Ureter (tissue), 1 donor: ENCODE data around the gene PIKFYVE. TPM values are rescaled to one million over a fixed set of nuclear protein-coding genes. Genes with fewer than 3 reads are reported as not detected.
"Not testable (repeated sequence)": the region's sequence is repeated elsewhere in the genome, so short reads cannot be mapped to it uniquely, and the experiment has no call there.

Experiments used
- DNase-seq: peaks from one replicate; pipeline ENCODE4 v3.0.0-alpha.2; 2020; ENCODE audit warnings: low spot score
- total RNA-seq: library from RNA; stranded (reverse); gene quantifications from one replicate; pipeline ENCODE4 v1.2.4, GENCODE V29; 2023
- donor health status: DM: yes; HTN: yes; CAD: no.

Gene PIKFYVE
- total RNA-seq, 1 donor from 2014 or later: 34.4 TPM

DNA sequence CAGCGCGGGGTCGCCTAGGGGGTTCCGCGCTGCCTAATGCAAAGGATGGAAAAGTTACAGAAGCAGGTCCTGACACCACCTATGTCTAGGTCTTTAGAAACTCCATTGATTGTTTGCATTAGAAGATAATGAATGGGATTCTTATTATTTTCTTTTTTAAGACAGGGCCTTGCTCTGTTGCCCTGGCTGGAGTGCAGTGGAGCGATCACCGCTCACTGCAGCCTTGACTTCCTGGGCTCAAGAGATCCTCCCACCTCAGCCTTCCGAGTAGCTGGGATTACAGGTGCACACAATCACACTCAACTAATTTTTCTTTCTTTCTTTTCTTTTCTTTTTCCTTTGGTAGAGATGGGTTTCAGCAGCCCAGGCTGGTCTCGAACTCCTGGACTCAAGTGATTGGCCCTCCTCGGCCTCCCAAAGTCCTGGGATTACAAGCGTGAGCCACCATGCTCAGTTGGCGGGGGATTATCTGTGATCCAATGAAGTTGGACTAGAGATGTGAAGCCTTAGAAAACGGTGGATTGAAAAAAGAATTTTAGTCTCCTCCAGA is 10.4 kb upstream of the PIKFYVE start:
- DNase-seq: no peak

DNA sequence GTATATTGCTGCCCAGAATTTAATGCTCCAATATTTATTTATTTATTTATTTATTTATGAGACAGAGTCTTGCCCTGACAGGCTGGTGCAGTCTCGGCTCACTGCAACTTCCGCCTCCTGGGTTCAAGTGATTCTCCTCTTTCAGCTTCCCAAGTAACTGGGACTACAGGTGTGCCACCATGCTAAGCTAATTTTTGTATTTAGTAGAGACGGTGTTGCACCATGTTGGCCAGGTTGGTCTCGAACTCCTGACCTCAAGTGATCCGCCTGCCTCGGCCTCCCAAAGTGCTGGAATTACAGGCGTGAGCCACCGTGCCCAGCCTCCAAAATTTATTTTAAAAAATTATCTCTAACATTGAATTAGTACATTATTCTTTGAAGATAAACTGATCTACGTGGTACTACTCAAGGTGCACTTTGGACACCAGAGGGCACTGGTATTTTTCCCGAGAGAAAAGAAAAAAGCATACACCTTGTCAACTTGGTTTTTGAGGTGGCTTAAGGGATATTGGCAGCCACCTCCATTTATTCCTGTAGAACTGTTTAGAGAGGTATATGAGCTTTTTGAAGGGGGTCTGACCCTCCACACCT is 9.8 kb upstream of the PIKFYVE start:
- no peak for DNase-seq

DNA sequence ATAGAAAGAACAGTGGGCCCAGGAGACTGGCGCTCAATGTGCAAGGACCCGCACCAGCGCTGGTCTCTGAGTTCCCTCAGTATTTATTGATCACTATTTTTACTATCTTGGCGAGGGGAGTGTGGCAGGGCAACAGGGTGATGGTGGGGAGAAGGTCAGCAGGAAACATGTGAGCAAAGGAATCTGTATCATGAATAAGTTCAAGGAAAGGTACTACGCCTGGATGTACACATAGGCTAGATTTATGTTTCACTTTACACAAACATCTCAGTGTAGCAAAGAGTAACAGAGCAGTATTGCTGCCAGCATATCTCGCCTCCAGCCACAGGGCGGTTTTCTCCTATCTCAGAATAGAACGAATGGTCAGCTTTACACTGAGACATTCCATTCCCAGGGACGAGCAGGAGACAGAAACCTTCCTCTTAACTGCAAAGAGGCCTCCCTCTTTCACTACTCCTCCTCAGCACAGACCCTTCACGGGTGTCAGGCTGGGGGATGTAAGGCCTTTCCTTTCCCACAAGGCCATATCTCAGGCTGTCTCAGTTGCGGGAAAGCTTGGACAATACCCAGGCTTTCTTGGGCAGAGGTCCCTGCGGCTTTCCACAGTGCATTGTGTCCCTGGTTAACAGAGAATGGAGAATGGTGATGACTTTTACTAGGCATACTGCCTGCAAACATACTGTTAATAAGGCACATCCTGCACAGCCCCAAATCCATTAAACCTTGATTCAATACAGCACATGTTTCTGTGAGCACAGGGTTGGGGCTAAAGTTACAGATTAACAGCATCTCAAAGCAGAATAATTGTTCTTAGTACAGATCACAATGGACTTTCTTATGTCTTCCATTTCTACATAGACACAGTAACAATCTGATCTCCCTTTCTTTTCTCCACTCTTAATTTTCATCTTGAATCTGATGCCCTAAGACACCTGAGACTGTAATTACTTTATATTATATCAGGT is 8.9 kb upstream of the PIKFYVE start:
- not testable (repeated sequence) for DNase-seq

DNA sequence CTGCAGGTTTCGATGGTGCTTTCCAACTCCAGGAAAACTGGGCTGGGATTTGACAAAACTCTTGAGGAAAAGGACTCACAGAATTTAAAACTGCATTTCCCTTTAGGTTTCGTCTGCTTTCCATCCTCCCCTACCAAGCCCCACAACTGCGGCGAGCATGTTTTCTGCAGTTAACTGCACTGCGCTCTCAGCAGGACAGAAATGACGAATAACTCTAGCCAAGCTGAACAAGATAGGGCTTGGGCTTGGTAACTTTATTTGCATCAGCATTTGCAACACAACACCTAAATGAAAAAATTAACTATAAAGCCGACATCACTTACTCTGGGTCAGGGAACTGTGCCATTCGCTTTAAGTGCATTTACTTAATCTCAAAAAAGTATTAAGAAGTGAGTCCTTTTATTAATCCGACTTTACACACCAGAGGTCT is 669 bp upstream of the PIKFYVE start:
- no peak for DNase-seq

DNA sequence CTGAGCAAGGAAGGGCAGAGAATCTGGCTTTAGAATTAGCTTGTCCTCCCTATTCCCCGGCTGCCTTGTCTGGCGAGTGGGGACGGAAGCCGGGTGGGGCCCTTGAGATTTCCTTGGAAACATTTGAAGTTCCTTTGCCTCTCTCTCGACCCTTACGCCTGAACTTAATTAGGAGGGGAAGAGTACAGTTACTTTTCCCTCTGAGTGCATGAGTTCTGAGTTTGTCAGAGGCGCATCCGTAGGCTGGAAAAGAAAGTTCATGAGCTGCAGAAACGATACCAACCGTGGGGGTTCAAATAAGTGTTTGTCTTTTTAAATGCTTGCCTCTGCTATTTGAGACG is 468 bp downstream of the PIKFYVE start:
- DNase-seq: no peak

DNA sequence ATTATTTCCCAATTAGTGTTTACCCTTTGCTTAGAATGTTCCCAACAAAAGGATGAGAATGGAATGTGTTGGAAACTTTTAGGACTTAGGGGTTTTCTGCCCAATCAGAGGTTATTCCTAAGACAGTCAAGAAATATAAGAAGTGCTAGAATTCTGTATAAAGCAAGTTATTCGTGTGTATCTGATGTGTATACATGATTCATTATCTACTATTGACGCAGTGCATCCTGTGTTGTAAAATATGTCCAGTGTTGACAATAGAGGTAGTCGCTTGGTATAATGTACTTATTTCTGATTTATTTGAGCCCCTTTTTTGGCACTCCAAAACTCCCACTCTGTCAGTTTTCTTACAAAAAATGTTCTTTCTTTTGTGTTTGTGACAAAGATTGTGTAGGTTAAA is 881 bp downstream of the PIKFYVE start:
- DNase-seq: no peak

DNA sequence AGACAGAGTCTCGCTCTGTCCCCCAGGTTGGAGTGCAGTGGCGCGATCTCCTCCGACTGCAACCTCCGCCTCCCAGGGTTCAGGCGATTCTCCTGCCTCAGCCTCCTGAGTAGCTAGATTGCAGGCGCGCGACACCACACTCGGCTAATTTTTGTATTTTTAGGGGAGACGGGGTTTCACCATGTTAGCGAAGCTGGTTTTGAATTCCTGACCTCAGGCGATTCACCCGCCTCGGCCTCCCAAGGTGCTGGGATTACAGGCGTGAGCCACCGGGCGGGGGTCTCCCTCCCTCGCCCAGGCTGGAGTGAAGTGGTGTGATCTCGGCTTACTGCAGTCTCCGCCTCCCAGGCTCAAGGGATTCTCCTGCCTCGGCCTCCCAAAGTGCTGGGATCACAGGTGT is 1.5 kb downstream of the PIKFYVE start:
- not testable (repeated sequence) for DNase-seq

DNA sequence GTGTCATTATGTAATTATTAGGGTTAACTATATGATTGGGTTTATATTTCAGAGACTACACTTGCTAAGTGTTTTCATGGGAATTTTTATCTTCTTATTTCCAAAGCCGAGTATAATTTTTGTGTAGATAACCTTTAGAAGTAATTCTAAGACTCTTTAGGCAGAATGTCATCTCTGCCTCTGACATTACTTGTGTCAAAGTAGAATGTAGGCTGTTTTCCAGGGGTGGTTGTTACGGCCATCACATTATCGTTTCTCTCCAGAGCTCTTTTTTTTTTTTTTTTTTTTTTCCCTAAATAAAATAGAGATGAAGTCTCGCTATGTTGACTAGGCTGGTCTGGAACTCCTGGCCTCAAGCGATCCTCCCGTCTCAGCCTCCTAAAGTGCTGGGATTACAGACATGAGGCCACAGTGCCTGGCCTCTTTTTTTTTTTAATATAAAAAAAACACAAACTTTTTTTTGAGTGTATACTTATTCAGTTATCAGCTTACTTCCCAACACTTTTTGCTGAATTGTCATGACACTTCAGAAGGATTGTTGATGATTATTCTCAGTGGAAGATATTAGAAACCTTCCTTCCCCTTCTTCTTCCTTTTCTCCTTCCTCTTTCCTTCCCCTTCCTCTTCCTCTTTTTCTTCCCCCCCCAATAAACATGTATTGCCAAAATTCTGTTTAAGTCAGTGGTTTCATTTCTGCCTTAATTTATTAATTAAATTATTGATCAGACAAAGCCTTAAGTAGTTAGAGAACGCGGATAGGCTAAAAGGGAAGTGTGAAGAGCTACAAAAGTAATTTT is 2.3 kb downstream of the PIKFYVE start:
- no peak for DNase-seq

DNA sequence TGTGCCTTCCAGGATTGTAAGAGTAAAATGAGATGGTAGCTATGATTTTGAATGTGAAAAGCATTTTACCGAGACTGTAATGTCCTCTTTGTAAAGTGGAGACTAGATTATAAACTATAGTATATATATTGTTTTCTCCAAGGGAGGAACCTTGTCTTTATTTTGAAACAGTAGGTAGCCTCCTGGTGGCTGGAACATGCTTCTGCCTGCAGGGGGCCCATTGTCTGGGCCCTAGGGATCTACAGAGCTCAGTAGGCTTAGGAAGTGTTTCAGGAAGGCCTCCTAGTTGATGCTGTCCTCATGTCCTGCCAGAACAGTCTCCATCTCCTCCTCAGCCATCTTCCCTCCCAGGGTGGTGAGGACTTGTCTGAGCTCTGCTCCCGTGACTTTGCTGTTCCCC is 3.0 kb downstream of the PIKFYVE start:
- no peak for DNase-seq

DNA sequence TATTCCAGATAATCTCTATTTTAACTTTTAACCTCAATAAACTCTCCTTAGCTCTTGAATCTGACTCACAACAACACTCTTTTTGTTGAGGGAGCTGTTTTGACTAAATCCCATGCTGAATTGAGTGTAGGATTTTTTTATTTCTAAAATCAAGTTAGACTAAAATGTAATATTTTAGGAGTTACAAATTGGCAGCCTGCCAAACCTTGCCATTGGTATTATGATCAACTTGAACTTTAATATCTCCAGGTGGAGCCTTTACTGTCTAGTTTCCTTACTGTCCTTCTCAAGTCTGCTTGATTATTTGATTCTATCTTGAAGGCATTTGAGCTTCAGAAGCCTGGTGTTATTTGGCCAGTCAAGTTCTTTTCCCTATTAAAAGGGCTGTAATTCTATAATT is 8.7 kb downstream of the PIKFYVE start:
- no peak for DNase-seq

DNA sequence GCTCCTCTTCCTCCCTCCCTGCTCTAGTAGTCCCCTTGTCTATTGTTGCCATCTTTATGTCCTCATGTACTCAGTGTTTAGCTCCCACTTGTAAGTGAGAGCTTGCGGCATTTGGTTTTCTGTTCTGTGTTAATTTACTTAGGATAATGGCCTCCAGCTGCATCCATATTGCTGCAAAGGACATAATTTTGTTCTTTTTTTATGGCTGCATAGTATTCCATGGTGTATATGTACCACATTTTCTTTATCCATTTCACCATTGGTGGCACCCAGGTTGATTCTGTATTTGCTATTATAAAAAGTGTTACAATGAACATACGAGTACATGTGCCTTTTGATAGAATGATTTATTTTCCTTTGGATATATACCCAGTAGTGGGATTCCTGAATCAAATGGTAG is 12.5 kb downstream of the PIKFYVE start:
- no peak for DNase-seq

DNA sequence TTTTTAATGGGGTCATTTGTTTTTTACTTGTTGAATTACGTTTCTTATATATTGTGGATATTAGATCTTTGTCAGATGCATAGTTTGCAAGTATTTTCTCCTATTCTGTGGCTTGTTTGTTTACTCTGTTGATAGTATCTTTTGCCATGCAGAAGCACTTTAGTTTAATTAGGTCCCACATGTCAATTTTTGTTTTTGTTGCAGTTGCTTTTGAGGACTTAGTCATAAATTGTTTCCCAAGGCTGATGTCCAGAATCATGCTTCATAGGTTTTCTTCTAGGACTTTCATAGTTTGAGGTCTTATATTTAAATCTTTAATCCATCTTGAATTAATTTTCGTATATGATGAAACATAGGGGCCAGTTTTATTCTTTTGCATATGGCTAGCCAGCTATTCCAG is 13.2 kb downstream of the PIKFYVE start:
- DNase-seq: no peak

DNA sequence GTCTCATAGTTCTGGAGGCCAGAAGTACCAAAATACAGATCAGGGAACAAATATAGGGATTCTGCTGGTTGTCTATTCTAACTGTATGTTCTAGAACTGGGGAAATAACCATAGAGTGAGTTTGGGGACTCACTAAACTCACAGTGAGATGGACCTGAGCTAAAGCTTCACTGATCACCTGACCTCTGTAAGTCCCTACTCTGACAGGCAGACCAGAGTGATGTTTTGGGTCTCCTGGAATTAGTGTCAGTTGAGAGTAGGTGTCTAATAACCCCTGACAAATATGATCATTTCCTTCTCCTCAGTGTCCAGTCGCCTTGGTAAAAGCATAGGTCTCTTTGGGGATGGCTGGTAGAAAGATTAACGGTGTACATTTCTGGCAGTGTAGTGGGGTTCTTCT is 14.2 kb downstream of the PIKFYVE start:
- DNase-seq: no peak

DNA sequence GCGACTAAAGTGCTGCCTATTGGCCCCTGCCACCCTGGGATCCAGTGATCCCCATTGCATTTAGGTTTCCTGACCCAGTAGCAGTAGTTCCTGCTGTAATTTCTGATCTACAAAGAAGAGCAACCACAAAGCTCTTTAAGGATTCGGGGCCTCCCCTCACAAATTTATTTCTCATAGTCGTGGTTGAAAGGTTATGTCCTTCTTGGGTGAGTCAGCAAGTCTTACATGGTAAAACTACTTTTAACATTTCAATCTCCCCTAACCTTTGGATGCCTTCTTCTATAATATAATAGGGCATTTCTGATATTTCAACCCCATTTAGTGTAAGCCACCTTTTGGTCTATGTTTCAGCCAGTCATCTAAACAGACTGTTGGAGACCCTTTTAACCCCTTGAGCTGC is 14.9 kb downstream of the PIKFYVE start:
- DNase-seq: no peak

DNA sequence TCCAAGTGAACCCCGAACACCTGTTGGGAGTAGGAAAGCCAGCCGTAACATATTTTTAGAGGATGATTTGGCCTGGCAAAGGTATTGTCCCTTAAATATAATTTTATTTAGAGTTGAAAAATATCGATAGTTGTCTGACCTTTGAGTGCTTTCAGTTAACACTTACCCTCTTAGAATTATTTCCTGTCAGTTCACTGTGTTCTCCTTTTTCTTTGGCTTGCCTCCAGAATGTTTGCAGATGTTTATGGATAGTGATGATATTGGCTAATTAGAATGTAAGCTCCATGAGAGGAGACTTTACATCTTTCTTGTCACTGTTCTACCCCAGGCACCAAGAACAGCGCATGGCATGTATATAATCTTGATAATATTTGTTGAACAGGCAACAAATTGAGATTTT is 19.8 kb downstream of the PIKFYVE start:
- DNase-seq: no peak

DNA sequence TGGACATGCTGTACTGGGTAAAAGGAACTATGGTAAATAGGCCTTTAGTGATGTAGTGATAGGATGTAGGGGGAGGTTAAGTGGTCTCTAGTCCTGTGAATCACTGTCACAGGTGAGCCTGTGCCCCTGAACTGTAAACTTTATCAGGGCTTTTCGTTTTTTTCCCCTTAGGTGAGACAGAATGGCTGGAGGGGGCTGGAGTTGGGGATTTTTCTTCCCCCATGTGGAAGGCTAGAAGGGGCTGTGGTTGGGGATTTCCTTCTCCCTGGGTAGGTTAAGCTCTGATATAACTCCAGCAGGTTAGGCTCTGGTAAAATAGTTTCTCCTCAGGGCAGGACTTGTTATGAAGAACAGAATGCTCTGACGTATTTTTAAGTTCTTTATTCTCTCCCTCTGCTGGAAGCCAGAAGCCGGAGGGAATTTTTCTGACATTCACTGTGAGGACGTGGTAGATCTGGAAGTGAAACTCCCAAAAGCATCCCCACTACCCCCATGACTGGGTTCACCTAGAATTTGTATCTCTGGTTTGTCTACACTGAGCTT is 28.5 kb downstream of the PIKFYVE start:
- DNase-seq: no peak

DNA sequence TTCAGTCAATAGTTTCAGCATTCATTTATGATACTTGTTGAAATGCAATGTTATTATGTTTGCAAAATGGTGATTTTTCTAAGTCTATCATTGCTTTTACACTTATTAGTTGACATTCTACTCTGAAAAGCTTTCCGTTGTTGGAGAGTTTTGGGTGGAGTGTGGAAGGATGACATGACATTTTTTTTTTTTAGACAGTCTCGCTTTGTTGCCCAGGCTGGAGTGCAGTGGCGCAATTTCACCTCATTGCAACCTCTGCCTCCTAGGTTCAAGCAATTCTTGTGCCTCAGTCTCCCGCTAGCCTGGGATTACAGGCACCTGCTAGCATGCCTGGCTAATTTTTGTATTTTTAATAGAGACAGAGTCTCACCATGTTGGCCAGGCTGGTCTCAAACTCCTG is 29.8 kb downstream of the PIKFYVE start:
- DNase-seq: no peak

DNA sequence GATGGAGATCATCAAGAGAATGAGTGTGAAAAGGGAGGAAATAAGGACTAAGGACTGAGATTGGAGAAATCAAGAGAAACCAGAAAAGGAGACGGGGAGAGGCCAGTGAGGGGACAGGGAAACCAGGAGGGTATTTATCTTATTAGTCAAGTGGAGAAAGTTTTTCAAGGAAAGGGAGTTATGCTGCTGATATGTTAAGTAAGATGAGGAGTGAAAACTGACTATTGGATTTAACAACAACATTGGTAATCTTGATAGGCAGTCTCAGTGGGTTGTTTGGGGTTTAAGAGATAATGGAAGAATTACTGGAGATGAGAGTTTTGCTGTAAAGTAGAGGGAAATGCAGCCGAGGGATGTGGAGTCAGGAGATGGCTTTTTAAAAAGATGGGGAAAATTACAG is 30.6 kb downstream of the PIKFYVE start:
- DNase-seq: no peak

DNA sequence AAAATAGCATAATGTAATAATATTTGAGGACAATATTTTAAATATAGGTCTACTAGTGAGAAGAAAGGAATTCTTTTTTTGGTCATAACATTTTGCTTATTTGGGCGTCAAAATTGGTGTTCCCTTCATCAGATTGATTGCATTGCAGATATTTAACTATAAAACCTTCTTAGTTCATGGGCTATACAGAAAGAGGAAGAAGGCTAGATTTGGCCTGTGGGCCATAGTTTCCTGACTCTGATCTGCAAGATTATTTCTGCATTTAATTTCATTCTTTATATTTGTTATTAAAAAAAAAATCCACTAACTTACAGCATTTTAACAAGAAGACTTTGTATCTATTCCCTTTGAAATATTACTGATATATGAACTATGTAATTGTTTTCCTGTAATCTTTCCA is 31.9 kb downstream of the PIKFYVE start:
- DNase-seq: no peak

DNA sequence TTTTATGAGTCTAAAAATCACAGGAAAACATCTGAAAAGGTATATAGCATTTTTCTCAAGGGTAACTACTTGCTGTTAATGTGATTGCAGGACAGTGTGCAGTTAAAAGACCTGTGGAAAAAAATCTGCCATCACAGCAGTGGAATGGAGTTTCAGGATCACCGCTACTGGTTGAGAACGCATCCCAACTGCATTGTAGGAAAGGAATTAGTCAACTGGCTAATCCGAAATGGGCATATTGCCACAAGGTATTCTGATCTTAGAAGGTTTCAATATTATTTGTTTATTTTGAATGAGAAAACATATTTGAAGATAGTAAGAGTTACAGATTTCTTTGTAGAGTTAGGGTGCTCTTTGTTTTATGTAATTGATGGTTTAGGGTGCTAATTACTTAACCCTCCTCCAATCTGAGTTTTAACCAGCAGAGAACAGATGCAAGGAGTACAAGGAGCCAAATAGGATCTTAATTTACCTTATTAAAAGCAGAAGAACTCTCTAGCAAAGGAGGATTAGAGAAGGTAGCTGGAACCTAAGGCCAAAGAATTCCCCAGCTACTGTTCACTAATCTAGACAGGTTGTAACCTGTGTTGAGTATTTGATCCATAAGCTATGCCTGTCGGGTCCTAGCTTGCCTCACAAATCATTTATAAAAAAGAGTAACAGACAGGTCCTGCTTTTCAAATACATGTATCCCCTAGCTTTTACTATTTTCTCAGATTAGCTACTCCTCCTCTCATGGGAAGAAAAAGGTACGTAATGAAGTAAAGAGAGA is 35.0 kb downstream of the PIKFYVE start:
- no peak for DNase-seq

DNA sequence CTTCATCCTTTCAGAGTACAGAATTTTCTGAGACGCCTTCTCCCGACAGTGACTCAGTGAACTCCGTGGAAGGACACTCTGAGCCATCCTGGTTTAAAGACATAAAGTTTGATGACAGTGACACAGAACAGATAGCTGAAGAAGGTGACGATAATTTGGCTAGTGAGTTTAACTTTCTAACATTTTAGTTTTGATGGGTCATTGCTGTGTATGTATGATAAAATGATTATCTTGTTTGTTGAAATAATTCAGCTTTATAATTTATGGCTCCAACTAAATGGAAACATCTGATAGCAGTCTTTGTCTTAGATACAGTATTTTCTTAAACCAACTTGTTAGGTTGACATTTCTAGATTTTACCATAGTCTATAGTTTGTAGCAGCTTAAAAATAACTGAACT is 38.1 kb downstream of the PIKFYVE start:
- no peak for DNase-seq
